ENCODE data around the gene LMTK2.

LMTK2 gene

DNA sequence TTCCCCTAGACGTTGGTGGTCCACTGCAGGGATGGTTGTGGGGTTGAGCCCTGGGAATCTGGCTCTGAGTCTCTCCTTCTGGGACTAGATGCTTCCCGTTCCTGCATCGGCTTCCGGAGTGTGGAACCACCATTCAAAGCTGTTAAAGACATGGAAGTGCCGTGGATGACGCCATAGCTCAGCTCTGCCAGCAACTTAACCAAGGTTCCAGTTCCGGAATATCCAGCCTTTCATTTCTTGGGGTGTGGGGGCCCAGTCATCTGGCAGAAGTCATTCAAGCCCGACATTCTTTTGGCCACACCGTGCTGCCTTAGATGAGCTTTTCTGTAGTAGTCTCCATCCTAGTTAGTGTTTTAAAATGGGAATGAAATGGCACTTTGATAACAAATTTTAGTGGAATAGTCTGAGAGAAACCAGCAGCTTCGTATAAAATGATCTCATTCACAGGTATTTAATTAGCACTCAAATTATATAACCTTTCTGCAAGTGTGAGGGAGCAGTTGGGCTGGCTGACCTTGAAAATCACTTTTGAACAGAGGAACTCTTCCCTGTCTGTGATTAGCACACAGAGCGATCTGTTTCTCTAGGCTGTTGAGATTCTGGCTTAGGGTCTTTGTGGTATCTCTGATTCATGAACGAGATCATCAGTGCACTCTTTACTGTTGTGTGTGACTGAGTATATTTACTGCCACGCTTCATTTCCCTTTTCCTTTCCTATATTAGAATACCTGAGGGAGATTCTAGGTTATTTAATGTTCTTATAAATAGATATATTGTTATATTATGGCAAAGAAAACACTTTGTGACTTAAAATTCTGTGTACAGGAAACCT, 19.9 kb downstream of the LMTK2 start:
- Mint-ChIP-seq H3K27me3 (ENCODE audit: low read depth, poor library complexity) (no peaks in the 10 kb centered on the region), H3K9me3 (no peaks in the 10 kb centered on the region), H3K27ac (no peak overlapping the region), H3K36me3 (ENCODE audit: low read depth) (peaks cover 10% of the 10 kb centered on the region), H3K4me3 (no peak overlapping the region), H3K4me1 (peaks cover 21% of the 10 kb centered on the region)
- TF ChIP-seq, protein P1, sequence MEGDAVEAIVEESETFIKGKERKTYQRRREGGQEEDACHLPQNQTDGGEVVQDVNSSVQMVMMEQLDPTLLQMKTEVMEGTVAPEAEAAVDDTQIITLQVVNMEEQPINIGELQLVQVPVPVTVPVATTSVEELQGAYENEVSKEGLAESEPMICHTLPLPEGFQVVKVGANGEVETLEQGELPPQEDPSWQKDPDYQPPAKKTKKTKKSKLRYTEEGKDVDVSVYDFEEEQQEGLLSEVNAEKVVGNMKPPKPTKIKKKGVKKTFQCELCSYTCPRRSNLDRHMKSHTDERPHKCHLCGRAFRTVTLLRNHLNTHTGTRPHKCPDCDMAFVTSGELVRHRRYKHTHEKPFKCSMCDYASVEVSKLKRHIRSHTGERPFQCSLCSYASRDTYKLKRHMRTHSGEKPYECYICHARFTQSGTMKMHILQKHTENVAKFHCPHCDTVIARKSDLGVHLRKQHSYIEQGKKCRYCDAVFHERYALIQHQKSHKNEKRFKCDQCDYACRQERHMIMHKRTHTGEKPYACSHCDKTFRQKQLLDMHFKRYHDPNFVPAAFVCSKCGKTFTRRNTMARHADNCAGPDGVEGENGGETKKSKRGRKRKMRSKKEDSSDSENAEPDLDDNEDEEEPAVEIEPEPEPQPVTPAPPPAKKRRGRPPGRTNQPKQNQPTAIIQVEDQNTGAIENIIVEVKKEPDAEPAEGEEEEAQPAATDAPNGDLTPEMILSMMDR (IDR thresholded peaks at IDR 0.05) = no peak
- no peak for DNase-seq

DNA sequence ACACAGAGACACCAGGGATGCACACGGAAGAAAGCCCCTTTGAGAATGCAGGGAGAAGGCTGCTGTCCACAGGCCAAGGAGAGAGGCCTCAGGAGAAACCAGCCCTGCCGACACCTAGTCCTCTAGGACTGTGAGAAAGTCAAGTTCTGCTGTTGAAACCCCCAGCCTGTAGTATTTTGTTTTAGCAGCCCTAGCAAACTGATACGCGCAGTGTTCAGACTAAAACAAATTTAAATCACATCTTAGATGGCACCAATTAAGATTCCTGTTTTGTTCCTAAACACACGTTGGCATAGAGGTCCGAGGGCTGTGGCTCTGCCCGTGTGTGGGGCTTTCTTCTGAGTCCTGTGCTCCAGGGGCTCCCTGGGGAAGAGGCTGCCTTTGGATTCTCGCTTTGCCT, 21.7 kb downstream of the LMTK2 start:
- no peak for DNase-seq
- Mint-ChIP-seq H3K27ac (no peak overlapping the region), H3K9me3 (no peaks in the 10 kb centered on the region), H3K27me3 (ENCODE audit: low read depth, poor library complexity) (no peaks in the 10 kb centered on the region), H3K4me1 (peaks cover 18% of the 10 kb centered on the region), H3K4me3 (no peak overlapping the region), H3K36me3 (ENCODE audit: low read depth) (peaks cover 10% of the 10 kb centered on the region)
- TF ChIP-seq, protein P1 (IDR thresholded peaks at IDR 0.05) = no peak

- Mint-ChIP-seq H3K27ac (no peak overlapping the region), H3K9me3 (no peaks in the 10 kb centered on the region), H3K4me3 (no peak overlapping the region), H3K27me3 (ENCODE audit: low read depth, poor library complexity) (no peaks in the 10 kb centered on the region), H3K36me3 (ENCODE audit: low read depth) (peaks cover 4% of the 10 kb centered on the region), H3K4me1 (peaks cover 42% of the 10 kb centered on the region)
- TF ChIP-seq, protein P1 (IDR thresholded peaks at IDR 0.05) = no peak
- DNase-seq = no peak
These were observed 24.3 kb downstream of the LMTK2 start for GRCh38 chr7:98130959-98131358.

DNA sequence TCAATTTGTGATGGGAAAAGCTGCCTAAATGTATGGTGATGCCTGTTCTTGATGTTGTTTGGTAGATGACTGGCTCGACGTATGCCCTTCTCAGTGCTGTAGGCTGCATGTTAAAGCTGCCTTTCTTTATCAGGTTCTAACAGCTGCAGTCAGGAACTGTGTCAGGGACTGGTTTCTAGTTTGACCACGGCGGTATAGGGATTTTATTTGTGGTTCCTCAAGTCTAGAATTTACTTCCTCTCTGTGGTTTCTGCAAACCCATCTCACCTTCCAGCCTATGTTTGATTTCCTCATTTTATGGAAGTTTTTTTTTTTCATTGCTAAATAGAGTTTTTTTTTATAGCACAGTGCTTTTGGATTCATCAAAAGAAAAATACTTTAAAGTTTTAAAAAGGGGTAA, 26.5 kb downstream of the LMTK2 start:
- Mint-ChIP-seq H3K36me3 (ENCODE audit: low read depth) (peaks cover 7% of the 10 kb centered on the region), H3K27ac (peak overlapping the region; percentile 97), H3K4me1 (peaks cover 42% of the 10 kb centered on the region), H3K27me3 (ENCODE audit: low read depth, poor library complexity) (no peaks in the 10 kb centered on the region), H3K9me3 (no peaks in the 10 kb centered on the region), H3K4me3 (no peak overlapping the region)
- TF ChIP-seq, protein P1 (IDR thresholded peaks at IDR 0.05) = no peak
- no peak for DNase-seq

GRCh38 chr7:98133621-98134303, 27.1 kb downstream of the LMTK2 start:
- peaks cover 7% of the 10 kb centered on the region for H3K36me3 Mint-ChIP-seq (ENCODE audit: low read depth)
- TF ChIP-seq, protein P1 (IDR thresholded peaks at IDR 0.05) = no peak
- no peak overlapping the region for H3K4me3 Mint-ChIP-seq
- H3K27ac Mint-ChIP-seq = no peak overlapping the region
- no peaks in the 10 kb centered on the region for H3K27me3 Mint-ChIP-seq (ENCODE audit: low read depth, poor library complexity)
- H3K4me1 Mint-ChIP-seq = peaks cover 42% of the 10 kb centered on the region
- no peaks in the 10 kb centered on the region for H3K9me3 Mint-ChIP-seq
- no peak for DNase-seq
